Mammary epithelial cell (primary cell): ENCODE measurements around the gene RLN1.

Source experiments
- EZH2 ChIP-seq: IDR thresholded peaks from 2 replicates; pipeline ENCODE4 v1.6.1; 2012; ENCODE audit warnings: low read length, inconsistent platforms, borderline replicate concordance
- TF ChIP-seq, protein P1 (sequence below), 2 donors: IDR thresholded peaks in 1 of 2; conservative IDR thresholded peaks in 1 of 2; 2 replicates each; pipeline ENCODE4 v1.5.1; 2011 to 2012; ENCODE audit warnings: inconsistent platforms in 2 of 2, low read length in 2 of 2, mild to moderate bottlenecking in 2 of 2, control low read depth in 1 of 2, low read depth in 1 of 2; ENCODE audit not compliant: insufficient read depth in 1 of 2; ENCODE audit errors: extremely low read depth in 1 of 2

- TF ChIP-seq, protein P1, sequence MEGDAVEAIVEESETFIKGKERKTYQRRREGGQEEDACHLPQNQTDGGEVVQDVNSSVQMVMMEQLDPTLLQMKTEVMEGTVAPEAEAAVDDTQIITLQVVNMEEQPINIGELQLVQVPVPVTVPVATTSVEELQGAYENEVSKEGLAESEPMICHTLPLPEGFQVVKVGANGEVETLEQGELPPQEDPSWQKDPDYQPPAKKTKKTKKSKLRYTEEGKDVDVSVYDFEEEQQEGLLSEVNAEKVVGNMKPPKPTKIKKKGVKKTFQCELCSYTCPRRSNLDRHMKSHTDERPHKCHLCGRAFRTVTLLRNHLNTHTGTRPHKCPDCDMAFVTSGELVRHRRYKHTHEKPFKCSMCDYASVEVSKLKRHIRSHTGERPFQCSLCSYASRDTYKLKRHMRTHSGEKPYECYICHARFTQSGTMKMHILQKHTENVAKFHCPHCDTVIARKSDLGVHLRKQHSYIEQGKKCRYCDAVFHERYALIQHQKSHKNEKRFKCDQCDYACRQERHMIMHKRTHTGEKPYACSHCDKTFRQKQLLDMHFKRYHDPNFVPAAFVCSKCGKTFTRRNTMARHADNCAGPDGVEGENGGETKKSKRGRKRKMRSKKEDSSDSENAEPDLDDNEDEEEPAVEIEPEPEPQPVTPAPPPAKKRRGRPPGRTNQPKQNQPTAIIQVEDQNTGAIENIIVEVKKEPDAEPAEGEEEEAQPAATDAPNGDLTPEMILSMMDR (conservative IDR thresholded peaks at IDR 0.05 in 1 of 2, IDR thresholded peaks at IDR 0.05 in 1 of 2; ENCODE audit: extremely low read depth in 1 of 2, insufficient read depth in 1 of 2, low read depth in 1 of 2, low read length in 2 of 2), result no peak
- no peak for TF ChIP-seq EZH2
These were observed 20.7 kb upstream of the RLN1 start for GRCh38 chr9:5360341-5360740.
